Cardiac muscle cell (in vitro differentiated cells and primary cell): ENCODE data around the gene MACIR. TPM values are rescaled to one million over a fixed set of nuclear protein-coding genes. Genes with fewer than 3 reads are reported as not detected.

ENCODE experiments used
- DNase-seq, 2 donors: peaks; one replicate each; pipeline versions ENCODE4 v3.0.0 to v3.0.0-alpha.2; 2010 to 2017; ENCODE audit warnings: low read depth in 1 of 2, low spot score in 1 of 2
- H3K27ac ChIP-seq: fragments of 200-600 bp; sonication (generic); 2 replicates; pipeline ENCODE4 v1.5.1; 2016
- H3K27me3 ChIP-seq: fragments of 200-600 bp; sonication (generic); 2 replicates; pipeline ENCODE4 v1.6.0; 2016; ENCODE audit warnings: control low read depth
- H3K36me3 ChIP-seq: fragments of 200-600 bp; sonication (generic); 2 replicates; pipeline ENCODE4 v1.5.1; 2016; ENCODE audit warnings: control low read depth
- H3K4me1 ChIP-seq: fragments of 200-600 bp; sonication (generic); 2 replicates; pipeline ENCODE4 v1.8.1; 2017; ENCODE audit warnings: low read depth, mild to moderate bottlenecking, mixed run types
- H3K4me3 ChIP-seq: fragments of 200-600 bp; sonication (generic); 2 replicates; pipeline ENCODE4 v1.5.1; 2016; ENCODE audit warnings: mild to moderate bottlenecking
- H3K9me3 ChIP-seq: fragments of 200-600 bp; sonication (generic); 2 replicates; pipeline ENCODE4 v1.5.1; 2017; ENCODE audit warnings: low read depth, mild to moderate bottlenecking, control low read depth
- polyA plus RNA-seq: library from polyadenylated mRNA; unstranded; fragments of >200 nt; fragmentation: Nextera tagmentation; extraction: Ambion mirVana; gene quantifications from 2 replicates; pipeline ENCODE4 v1.2.1, GENCODE V29; 2016
- total RNA-seq: library from RNA; depleted of rRNA; stranded (reverse); fragments of >200 nt; gene quantifications from 2 replicates; pipeline ENCODE4 v1.2.3, GENCODE V29; 2016
- TF ChIP-seq, protein P1 (sequence below): IDR thresholded peaks from 2 replicates; pipeline ENCODE4 v1.5.1; 2012; ENCODE audit warnings: low read depth, mild to moderate bottlenecking, low read length

The MACIR gene
- total and polyA plus RNA-seq, 2 experiments from 2014 or later, result 9.6 to 11.6 TPM

DNA sequence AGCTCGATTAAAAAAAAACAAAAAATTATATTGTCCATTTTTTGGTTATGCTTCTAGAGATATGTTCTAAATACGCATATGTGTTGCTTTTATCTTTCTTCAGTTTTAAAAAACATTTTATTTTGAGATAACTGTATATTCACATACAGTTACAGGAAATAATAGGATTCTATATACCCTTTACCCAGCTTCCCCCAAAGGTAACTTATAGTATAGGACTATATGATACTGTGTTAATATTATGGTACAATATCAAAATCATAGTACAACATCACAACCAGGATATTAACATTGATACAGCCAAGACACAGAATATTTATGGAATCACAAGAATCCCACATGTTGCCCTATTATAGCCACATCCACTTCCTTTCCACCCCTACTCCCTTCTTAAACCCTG is 9.5 kb upstream of the MACIR start:
- TF ChIP-seq, protein P1, sequence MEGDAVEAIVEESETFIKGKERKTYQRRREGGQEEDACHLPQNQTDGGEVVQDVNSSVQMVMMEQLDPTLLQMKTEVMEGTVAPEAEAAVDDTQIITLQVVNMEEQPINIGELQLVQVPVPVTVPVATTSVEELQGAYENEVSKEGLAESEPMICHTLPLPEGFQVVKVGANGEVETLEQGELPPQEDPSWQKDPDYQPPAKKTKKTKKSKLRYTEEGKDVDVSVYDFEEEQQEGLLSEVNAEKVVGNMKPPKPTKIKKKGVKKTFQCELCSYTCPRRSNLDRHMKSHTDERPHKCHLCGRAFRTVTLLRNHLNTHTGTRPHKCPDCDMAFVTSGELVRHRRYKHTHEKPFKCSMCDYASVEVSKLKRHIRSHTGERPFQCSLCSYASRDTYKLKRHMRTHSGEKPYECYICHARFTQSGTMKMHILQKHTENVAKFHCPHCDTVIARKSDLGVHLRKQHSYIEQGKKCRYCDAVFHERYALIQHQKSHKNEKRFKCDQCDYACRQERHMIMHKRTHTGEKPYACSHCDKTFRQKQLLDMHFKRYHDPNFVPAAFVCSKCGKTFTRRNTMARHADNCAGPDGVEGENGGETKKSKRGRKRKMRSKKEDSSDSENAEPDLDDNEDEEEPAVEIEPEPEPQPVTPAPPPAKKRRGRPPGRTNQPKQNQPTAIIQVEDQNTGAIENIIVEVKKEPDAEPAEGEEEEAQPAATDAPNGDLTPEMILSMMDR, result no peak

DNA sequence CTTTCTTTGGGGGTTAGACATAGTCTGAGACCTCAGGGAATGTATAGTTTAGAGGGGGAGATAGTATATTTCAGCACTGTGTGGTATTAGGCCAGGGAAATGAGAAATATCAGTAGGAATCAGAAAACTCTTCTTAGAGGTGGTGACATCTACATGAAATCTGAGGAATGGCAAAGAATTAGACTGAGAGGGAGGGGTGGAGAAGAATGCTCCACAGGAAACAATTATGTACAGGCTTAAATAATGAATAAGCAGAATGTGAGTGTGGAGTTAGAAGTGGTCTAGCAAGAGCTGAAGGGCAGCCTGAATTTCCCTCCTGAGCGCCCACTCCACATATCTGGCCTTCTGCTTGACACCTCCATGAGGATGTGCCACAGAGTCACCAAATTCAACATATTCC is 3.6 kb upstream of the MACIR start:
- no peaks in the 10 kb centered on the region for H3K36me3 ChIP-seq
- no peak for DNase-seq
- H3K27ac ChIP-seq, result no peak overlapping the region
- no peak overlapping the region for H3K4me3 ChIP-seq
- TF ChIP-seq, protein P1, result no peak
- no peaks in the 10 kb centered on the region for H3K9me3 ChIP-seq
- H3K4me1 ChIP-seq, result peaks cover 5% of the 10 kb centered on the region
- H3K27me3 ChIP-seq, result no peaks in the 10 kb centered on the region

More for the DNA sequence above, 9.5 kb upstream of the MACIR start:
- H3K4me1 ChIP-seq, result no peaks in the 10 kb centered on the region
- DNase-seq, result no peak
- H3K9me3 ChIP-seq, result no peaks in the 10 kb centered on the region
- H3K36me3 ChIP-seq, result no peaks in the 10 kb centered on the region
- no peak overlapping the region for H3K27ac ChIP-seq
- H3K27me3 ChIP-seq, result no peaks in the 10 kb centered on the region
- H3K4me3 ChIP-seq, result no peak overlapping the region

DNA sequence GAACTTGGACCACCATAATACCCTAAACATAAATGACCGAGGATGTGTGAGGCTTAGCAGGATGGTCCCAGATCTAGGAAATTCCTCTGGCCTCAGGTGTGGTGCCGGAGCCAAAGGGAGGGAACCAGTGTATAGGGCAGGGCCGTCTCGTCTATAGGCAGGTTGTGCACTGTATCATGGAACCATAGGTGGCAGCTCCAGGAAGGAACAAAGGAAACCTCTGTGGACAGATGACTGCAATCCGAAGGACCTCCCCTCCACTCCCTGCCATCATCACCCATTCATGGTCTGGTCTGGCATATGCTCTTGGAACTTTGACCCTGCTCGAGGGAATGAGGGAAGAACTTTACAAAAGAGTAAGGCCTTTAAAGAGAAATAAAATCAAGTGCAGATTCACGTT is 2.9 kb upstream of the MACIR start:
- Histone ChIP-seq H3K27ac (no peak overlapping the region), H3K27me3 (no peaks in the 10 kb centered on the region), H3K4me3 (no peak overlapping the region), H3K36me3 (no peaks in the 10 kb centered on the region), H3K9me3 (no peaks in the 10 kb centered on the region), H3K4me1 (peaks cover 10% of the 10 kb centered on the region)
- no peak for DNase-seq
- TF ChIP-seq, protein P1, result no peak

DNA sequence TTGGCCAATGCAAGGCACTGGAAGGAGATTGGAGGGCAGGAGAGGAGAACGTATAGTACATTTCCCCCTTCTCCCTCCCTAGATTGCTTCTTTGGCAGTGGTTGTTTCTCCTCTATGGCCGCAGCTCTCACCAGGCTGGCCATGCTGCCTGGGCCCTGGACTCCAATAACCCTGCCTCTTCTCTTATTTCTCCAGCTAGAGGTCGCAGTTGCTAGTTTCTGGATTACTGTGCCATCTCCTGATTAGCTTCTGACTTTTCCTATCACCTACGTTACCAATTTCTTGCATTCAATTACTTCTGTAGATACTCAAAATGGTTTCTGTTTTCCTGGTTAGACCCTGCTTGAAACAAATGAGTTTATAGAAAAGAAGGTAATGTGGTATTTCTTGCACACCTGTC is 2.4 kb upstream of the MACIR start:
- H3K4me1 ChIP-seq, result peaks cover 15% of the 10 kb centered on the region
- TF ChIP-seq, protein P1, result peak; percentile 11
- H3K27me3 ChIP-seq, result no peaks in the 10 kb centered on the region
- H3K4me3 ChIP-seq, result no peak overlapping the region
- no peaks in the 10 kb centered on the region for H3K9me3 ChIP-seq
- peak in 1 of 2 donors; percentile 43 for DNase-seq
- H3K36me3 ChIP-seq, result no peaks in the 10 kb centered on the region
- H3K27ac ChIP-seq, result no peak overlapping the region

DNA sequence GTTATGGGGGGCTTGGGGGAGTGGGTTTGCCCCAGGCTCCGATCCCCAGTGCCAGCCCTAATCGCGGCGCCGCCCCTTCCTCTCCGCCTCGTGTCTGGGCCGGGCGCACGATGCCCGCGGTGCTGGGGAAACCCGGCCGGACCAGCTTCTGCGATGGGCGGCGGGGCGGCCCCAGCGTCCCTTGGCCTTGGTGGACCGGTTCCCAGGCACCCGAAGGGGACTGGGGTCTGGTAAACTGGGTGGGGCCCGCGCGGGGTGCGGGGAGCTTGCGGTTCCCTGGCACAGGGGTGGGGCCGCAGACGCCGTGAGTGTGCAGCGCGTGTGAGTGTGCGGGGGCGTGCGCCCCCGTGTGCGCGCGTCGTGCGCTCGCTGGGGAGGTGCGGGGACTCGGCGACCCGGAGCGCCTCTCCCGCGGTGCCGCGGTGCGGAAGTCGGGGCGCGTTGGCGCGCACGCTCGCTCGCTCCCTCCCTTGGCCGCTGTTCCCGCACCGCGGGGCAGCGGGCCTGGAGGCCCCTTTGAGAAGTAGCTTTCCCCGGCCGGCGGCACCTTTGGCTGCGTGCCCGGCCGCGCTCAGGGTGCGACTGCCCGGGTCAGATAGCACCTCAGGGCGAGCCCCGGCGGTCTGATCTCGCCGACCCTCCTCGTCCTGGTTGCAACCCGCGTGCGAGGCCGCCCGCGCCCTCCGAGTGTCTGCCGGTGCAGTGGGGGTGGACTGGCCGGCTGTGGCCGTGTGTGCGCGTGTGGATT is 568 bp downstream of the MACIR start:
- H3K9me3 ChIP-seq, result no peaks in the 10 kb centered on the region
- DNase-seq, result peak; percentile 40 to 70
- TF ChIP-seq, protein P1, result no peak
- H3K4me1 ChIP-seq, result peaks cover 24% of the 10 kb centered on the region
- peak overlapping the region; percentile 76 for H3K4me3 ChIP-seq
- no peaks in the 10 kb centered on the region for H3K27me3 ChIP-seq
- H3K27ac ChIP-seq, result peak overlapping the region; percentile 49
- H3K36me3 ChIP-seq, result no peaks in the 10 kb centered on the region
